Hematopoietic multipotent progenitor cell treated with erythropoietin and hydrocortisone succinate and interleukin-3 and kit ligand, for 15 days (in vitro differentiated cells): ENCODE results near the gene SLC16A5.
A peak's percentile ranks its signal among the peaks of the same experiment; 100 is the strongest.
"Not testable (repeated sequence)": the region's sequence is repeated elsewhere in the genome, so short reads cannot be mapped to it uniquely, and the experiment has no call there.

ENCODE experiments used
- DNase-seq: peaks from one replicate; pipeline ENCODE4 v3.0.0-alpha.2; 2015; ENCODE audit warnings: low spot score

Gene SLC16A5, protein sequence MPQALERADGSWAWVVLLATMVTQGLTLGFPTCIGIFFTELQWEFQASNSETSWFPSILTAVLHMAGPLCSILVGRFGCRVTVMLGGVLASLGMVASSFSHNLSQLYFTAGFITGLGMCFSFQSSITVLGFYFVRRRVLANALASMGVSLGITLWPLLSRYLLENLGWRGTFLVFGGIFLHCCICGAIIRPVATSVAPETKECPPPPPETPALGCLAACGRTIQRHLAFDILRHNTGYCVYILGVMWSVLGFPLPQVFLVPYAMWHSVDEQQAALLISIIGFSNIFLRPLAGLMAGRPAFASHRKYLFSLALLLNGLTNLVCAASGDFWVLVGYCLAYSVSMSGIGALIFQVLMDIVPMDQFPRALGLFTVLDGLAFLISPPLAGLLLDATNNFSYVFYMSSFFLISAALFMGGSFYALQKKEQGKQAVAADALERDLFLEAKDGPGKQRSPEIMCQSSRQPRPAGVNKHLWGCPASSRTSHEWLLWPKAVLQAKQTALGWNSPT

DNA sequence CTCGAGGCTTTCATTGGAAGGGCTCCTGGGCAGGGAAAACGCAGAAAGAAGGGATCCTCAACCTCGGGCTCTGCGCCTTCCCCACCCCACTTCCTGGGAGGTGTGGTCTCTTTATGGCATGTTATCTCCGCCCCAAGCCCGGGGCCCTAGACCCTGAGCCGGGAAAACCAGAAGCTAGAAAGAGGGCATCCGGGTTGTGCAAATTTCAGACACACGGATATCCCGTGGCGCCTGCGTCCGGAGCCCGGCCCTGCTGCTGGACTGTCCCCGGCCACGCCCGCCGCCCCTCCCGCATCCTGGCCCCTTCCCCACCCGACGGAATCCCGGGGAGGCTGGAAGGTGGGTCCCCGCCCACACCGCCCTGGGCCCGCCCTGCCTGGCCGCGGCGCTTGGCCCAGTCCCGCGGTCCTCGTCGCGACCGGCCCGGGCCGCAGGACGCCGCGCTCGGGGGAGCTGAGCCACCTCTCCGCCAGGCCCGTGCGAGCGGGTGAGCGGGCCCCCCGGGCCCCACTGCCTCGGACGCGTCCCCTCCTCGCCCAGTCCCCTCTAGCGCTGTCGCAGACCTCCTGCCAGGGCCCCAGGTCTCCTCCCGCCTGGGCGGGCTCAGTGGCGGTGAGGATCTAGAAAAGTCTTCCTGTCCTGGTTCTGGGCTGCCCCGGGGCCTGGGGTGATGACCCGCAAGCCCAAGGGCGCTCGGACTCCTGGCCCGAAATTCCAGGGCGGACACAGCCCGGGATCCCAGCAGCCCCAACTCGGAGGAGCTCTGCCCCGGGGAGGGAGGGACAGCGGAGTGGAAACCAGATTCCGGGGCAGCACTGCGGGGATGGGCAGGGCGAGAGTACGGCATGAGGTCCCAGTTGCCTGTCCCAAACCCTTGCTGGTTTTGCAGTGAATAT, at the start of gene SLC16A5:
SLC16A5 (plus strand) TSS at position 397 of the 896 bp plus-strand sequence. CDS start 5,683 bp downstream, outside the sequence.
- no peak for DNase-seq

DNA sequence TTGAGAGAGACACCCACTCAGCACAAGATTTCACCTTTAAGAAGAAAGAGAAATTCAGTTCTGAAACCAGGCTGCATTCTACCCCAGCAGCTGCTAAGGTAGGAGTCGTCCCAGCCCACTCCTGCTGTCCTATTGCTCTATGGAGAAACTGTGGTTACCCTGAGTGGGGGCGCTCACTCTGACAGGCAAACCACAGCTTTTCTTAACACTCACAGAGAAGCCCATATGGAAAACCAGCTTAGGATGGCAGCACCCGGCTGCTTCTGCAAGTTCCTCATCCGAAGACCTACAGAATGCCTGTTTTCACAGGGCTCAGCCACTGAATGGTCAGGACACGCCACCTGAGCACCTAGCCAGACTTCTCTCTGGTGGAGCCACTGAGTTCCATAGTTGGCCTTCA, 48.5 kb upstream of the SLC16A5 start:
- DNase-seq: no peak

DNA sequence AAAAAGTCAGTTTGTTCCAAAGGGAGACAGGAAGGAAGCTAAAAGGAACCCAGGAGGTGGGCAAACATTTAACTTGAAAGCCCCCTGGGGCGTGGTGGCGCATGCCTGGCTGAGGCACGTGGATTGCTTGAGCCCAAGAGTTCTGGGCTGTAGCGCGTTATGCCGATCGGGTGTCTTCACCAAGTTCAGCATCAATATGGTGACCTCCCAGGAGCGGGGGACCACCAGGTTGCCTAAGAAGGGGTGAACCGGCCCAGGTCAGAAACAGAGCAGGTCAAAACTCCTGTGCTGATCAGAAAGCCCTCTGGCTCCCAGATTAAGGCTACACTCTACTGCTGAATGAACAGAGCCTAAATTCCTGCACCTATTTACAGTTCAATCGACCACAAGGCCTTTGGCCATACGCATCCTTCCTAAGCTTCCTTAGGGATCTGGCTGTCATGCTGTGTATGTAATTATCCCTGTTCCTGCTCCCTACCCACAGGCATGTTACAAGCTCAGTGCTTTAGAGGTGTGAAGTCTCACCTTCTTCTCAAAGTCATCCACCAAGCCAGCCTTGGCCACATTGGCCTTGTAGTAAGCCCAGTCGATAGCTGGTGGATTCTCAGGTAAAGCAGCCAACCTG, 46.0 kb upstream of the SLC16A5 start:
- no peak for DNase-seq

DNA sequence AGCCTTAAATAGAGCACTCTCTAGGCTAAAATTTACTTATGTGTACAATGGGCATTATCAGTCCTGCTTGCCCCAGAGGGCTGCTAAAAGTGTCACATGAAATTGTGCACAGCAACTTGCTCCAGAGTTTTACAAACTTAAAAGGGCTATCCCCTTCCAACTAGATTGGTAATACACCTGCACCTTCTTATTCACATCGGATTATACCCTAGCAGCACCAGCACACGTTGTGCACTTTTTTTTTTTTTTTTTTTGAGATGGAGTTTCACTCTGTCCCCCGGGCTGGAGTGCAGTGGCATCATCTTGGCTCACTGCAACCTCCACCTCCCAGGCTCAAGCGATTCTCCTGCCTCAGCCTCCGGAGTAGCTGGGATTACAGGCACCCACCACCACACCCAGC, 44.0 kb upstream of the SLC16A5 start:
- not testable (repeated sequence) for DNase-seq

DNA sequence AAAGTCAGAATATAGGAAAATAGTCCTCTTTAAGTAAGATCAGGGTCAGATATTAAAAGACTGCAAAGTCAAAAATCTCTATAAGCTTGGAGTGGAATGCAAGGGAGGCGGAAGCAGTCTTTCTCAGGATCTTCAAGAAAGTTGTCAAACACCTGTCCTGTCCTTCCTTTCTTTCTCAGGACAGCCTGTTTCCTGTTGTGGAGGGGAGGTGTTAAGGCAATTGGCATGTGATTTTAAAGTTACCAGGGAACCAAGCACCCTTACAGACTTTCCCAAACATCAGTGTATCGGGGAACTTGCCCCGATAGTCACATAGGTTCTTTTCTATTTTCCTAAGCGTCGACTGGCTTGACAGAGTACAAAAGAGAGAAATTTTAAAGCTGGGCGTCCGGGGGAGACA, 43.0 kb upstream of the SLC16A5 start:
- no peak for DNase-seq

DNA sequence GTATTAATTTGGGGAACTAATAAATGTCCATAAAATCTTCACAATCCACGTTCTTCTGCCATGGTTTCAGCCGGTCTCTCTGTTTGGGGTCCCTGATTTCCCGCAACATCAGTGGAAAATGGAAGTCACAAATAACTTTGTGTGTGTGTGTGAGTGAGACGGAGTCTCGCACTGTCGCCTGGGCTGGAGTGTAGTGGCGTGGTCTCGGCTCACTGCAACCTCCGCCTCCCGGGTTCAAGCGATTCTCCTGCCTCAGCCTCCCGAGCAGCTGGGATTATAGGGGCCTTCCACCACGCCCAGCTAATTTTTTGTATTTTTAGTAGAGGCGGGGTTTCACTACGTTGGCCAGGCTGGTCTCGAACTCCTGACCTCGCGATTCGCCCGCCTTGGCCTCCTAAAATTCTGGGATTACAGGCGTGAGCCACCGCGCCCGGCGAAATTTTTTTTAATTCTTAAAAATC, 41.8 kb upstream of the SLC16A5 start:
- not testable (repeated sequence) for DNase-seq

DNA sequence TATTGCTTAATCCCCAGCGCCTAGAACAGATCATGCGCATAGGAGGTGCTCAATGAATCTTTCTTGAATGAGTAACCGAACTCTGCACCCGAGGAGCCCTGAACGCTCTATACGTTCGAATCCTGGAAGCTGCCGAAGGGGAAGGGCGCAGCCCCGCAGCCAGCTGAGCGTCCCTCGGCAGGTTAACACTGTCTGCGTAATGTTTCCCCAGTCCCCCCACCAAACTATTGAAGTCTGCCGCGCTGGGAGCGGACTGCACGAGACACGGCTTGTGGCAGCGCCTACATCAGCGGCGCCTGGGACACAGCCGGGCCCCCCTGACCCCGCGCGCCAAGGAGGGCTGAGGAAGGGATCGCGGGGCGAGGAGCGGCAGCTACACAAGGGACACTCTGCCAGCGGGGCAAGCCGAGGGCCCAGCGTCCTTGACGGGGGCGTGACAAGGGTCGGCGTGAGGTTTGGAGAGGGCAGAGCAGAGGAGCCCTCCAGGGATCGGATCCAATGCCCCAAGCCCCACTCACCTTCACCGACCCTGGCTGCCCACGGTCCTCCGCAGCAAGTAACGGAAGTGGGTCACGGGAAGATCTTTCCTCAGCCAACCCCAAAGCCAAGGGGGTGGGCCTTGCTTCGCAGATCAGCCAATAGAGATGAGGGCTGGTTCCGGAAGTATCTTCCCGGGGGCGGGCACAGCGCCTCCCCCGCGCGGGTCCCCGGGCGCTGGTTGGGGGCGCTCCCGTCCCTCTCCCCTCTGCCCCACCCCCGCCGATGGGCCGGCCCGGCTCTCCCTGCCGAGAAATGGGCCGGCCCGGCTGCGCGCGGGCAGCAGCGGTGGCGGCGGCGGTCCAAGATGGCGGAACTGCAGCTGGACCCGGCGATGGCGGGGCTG, 41.1 kb upstream of the SLC16A5 start, which contains the start of the genes ATP5PD and KCTD2:
ATP5PD (minus strand) TSS at position 563 of the 883 bp plus-strand sequence. CDS start 4,319 bp downstream, outside the sequence.
KCTD2 (plus strand) TSS at position 819 of the 883 bp plus-strand sequence; CDS start at position 845, 26 bp downstream.
- peak; percentile 95 for DNase-seq

DNA sequence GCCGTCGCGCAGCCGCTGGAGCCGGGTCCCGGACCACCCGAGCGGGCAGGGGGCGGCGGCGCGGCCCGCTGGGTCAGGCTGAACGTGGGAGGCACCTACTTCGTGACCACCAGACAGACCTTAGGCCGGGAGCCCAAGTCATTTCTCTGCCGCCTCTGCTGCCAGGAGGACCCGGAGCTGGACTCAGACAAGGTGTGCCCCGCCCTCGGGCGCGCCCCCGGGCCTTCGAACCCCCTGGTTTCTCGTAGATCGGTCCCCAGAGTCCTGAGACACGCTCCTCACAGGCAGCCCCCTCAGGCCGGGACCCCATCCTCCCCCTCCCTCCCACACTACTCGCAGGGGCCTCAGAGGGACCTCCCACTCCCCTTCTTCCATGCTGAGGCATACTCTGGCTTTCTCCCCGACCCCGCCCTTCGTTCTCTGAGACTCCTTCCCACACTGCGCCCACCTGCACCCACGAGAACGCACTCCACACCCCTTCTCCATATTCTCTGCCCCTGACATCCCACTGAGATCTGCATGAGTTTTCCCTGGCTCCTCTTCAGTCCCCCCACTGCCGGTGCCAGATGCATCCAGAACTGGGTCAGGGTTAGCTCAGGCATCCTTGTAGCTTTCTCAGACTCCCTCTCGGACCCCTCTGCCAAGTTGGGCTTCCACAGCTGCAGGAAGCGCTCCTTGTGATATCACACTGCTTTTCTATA, 40.2 kb upstream of the SLC16A5 start:
- peak; percentile 20 for DNase-seq

DNA sequence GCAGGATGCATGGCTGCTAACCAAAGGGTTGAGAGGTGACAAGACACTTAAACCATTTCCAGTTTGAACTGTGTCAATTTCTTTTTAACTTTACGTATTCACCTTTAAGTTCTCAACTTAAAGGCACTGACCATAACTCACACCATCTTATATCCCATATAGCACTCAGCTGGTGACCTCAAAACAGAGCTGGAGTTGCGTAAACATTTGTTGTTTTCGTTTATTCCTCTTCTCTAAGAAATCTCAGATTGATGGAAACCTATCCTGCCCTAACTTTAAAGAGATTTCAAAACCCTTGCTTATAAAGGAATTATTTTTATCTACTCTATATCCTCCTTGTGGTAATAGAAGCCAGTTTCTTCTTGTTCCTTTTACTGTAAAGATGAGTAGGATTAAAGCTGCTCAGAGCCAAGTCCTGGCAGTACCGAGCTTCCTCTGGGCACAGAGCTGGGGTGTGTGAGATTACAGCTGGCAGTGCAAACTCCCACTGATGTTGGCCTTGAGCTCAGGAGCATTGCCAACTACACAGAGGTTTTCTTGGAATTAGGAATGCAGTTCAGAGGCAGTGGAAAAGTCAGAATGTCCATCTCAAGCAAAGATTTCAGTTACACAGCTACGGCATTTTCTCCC, 39.4 kb upstream of the SLC16A5 start:
- DNase-seq: no peak

DNA sequence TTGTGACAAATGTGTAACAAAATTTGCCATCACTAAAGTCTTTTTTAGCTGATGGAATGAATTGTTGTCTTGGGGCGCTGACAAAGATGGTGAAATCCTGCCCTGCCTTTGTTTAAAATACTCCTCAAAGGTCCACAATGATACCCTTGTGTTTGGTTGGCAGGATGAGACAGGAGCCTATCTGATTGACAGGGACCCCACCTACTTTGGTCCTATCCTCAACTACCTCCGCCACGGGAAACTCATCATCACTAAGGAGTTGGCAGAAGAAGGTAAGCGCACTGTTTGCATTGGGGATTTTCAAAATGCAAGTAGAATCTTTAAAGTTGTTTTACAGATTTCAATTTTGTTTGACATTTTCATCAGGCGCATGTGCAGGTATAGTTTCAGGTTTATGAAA, 38.7 kb upstream of the SLC16A5 start:
- no peak for DNase-seq

DNA sequence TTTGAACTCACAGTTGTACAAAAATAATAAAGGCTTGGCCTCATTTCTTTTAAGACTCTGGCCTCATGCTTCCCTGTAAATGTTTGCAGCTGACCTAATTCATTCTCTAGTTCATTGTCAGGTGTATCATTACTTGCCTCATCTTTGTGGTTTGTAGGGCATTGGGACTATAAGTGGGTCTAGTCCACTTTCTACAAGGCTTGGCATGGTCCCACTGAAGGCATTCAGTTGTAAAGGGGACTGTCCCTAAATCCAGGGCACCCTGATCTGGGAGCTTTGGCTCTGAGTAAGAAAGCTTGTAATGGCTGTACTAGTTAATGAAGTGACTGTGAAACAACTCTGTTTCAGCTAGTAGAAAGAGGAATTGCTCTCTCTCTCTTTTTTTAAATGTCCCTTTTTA, 38.0 kb upstream of the SLC16A5 start:
- DNase-seq: no peak

DNA sequence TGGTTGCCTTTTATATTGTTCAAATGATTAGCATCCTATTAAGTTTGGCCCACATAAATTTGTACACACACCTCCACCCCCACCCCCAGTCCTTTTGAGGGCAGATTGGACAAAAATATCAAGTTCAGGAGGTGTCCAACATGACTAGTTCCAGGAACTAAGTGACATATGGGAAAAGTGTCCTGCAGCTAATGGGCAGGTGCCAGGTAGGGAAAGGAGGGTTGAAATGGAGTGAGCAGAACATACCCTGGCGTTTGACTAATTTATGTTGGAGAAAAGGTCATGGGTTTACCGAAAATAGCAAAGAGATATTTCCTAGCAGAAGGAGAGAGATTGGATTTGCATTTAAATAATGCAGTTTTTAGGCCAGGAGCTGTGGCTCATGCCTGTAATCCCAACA, 35.8 kb upstream of the SLC16A5 start:
- DNase-seq: no peak

DNA sequence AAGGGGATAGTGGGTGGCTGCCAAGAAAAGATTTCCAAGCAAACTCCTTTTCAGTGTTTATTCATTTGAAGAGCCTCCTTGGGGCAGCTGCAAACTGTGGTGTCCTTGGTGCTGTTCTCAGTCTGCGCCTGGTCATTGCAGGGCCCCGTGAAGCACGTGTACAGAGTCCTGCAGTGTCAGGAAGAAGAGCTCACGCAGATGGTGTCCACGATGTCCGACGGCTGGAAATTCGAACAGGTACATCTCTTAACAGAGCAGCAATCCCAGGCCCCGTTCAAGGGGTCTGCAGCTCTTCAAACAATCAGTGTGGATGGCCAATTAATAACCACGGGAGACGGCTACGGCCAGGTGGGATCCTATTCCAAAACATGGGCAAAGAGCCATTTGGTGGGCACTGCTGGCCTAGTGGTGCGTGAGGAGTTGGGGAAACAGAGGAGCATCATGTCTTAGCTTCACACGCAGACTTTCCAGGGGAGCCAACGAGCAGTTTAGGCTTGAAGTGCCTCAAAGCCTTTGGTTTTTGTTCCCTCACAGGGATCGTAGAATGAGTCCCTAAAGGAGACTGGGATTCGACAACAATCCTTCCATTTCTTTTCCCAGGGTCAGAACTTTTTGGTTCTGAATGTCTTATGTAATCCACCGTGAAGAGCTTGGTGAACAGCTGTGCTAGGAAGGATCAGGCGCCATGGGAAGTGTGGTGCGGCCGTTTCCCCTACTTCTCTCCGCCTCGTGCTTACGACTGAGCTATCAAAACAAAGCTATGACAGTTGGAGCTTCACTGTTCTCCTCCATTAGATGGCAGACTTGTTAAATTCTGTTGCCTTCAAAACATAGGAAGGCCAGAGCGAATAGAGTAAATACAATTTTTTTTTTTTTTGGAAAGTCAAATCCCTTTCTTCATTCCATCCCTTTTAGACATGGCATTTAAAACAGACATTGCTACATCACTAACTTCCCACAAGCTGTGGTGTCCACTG, 28.1 kb upstream of the SLC16A5 start:
- DNase-seq: peak; percentile 37

DNA sequence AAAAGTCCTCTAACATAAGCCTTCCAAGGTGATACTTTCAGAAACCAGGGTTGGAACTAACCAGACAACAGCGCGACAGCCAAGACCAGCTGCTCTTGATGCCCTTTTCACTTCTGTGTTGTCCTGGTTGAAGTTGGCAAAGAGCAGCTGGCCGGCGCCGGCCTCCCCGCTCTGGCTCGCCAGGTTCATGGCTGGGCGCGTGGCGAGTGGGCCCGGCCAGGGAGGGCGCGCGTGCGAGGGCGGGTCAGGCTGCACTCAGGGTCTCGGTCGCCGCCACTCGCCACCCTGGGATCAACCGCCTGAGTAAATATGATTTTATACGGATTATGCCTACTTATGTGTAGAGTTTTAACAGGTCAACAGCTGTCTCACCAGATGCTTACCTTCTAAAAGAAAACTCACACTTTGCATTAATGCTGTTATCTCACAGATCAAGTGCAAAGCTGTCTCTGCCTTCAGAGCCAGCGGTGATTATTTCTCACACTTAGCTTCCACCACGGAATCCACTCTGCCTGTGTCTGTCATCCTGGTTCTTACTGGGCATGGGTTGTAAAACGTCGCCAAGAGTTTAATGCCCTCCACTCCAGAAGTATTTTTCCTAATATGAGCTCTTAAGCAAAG, 27.2 kb upstream of the SLC16A5 start:
- DNase-seq: no peak

DNA sequence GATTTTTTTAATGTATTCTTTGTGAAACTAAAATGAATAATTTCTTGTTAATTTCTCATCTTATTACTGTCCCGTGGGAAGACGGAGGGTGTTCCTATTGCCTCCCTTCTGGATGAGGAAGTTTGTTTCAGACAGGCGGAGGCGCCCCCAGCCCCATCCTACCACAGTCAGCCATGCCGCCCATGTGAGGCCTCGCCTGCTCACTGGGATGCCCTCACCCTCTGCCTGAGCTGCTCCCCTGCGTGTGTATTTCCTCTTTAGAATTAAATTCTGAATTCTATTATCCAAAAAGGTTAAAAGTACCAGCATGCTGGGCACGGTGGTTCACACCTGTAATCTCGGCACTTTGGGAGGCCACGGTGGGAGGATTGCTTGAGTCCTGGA, 26.7 kb upstream of the SLC16A5 start:
- DNase-seq: no peak

DNA sequence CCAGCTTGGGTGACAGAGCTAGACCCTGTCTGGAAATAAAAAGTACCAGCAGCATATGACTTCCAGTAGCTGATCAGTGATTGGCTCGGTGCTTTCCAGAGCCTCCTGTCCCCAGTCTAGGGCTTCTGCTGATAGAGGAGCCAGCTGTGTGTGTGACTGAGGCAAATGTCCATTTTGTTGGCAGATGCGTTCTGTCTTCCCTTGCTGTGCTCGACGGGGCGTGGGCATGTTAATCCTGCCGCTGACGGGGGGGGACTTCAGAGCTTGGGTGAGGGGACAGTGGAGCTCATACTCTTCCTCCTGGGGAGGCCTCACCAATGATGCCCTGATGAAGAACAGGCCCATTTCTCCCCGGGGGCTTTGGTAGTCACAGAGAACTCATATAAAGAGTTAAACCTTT, 26.1 kb upstream of the SLC16A5 start:
- DNase-seq: no peak

DNA sequence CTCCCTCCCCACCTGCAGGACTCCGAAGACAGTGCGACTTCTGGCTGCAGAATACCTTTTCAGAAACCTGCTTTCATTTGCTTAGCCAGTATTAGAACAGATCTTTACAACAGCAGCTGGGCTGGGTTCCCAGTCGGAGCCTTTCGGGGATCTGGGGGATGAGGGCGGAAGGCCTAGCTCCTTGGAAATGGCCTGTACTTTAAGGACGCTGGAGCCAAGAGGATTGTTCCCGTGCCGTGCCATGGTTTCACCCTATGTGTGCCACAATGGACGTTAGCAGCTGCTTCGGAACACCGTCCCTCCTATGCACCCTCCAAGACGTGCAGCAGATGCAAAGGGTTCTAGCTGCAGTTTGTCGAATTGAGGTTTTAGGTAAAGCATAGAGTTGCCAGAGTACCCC, 24.6 kb upstream of the SLC16A5 start:
- DNase-seq: no peak

DNA sequence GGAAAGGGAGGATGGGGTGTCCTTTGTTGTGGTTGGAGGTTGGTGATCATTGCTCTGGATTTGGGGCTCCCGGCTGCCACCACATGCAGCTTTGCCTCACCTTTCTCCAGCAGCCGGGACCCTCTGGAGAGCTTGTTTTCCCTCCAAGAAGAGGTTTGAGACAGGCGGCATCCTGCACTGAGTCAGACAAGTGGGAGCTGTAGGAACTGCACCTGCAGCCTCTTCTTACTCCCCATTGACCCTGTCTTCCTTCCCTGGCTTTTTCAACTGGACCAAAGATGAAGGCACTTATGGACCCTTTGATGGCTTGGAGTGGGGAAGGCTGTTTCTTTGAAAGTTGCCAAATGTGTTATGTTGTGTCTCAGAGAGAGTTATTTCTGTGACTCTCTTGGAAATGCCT, 24.1 kb upstream of the SLC16A5 start:
- no peak for DNase-seq
